ENCODE data around the gene RAC3.

DNA sequence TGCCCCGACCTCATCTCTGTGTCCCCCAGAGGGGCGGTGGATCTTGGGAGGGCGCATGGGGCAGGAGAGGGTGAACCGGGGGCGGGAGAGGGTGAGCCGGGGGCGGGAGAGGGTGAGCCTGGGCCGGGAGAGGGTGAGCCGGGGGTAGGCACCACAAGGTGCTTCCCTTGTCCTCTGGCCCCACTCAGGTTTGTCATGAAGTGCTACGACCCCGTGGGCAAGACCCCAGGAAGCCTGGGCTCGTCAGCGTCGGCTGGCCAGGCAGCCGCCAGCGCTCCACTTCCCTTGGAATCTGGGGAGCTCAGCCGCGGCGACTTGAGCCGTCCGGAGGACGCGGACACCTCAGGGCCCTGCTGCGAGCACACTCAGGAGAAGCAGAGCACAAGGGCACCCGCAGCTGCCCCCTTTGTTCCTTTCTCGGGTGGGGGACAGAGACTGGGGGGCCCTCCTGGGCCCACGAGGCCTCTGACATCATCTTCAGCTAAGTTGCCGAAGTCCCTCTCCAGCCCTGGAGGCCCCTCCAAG, 35.2 kb upstream of the RAC3 start:
- TF ChIP-seq, protein P1, sequence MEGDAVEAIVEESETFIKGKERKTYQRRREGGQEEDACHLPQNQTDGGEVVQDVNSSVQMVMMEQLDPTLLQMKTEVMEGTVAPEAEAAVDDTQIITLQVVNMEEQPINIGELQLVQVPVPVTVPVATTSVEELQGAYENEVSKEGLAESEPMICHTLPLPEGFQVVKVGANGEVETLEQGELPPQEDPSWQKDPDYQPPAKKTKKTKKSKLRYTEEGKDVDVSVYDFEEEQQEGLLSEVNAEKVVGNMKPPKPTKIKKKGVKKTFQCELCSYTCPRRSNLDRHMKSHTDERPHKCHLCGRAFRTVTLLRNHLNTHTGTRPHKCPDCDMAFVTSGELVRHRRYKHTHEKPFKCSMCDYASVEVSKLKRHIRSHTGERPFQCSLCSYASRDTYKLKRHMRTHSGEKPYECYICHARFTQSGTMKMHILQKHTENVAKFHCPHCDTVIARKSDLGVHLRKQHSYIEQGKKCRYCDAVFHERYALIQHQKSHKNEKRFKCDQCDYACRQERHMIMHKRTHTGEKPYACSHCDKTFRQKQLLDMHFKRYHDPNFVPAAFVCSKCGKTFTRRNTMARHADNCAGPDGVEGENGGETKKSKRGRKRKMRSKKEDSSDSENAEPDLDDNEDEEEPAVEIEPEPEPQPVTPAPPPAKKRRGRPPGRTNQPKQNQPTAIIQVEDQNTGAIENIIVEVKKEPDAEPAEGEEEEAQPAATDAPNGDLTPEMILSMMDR (IDR thresholded peaks at IDR 0.05): no peak
- TF ChIP-seq POLR2AphosphoS5 (IDR thresholded peaks at IDR 0.05): no peak
- no peak for TF ChIP-seq POLR2A (IDR thresholded peaks at IDR 0.05)
- no peak for TF ChIP-seq EP300 (IDR thresholded peaks at IDR 0.05)

All from sigmoid colon (tissue), 4 donors.